Measurements from ENCODE around the gene CNOT1. TPM values are rescaled to one million over a fixed set of nuclear protein-coding genes. Genes with fewer than 3 reads are reported as not detected.
"Not testable (repeated sequence)": the region's sequence is repeated elsewhere in the genome, so short reads cannot be mapped to it uniquely, and the experiment has no call there.

Gene CNOT1
- total RNA-seq, 2 donors from 2014 or later = 306 to 397 TPM

- no peaks in the 10 kb centered on the region for H3K36me3 Mint-ChIP-seq
- H3K27me3 Mint-ChIP-seq = peaks cover 0 to 9% of the 10 kb centered on the region in 2 donors
- no peaks in the 10 kb centered on the region for H3K9me3 Mint-ChIP-seq
- no peak overlapping the region for H3K27ac Mint-ChIP-seq
- H3K4me3 Mint-ChIP-seq = no peak overlapping the region
- DNase-seq (ENCODE audit: low spot score) = no peak
- H3K4me1 Mint-ChIP-seq (ENCODE audit: low read depth in 2 of 2) = peaks cover 0 to 9% of the 10 kb centered on the region in 2 donors
- ATAC-seq = no peak
Observed at GRCh38 chr16:58495521-58496331, 133.9 kb downstream of the CNOT1 start.

GRCh38 chr16:58494981-58495520 lies 134.6 kb downstream of the CNOT1 start:
- peak; percentile 40 to 56 for ATAC-seq
- H3K4me1 Mint-ChIP-seq (ENCODE audit: low read depth in 2 of 2) = peaks cover 0 to 6% of the 10 kb centered on the region in 2 donors
- no peak overlapping the region for H3K27ac Mint-ChIP-seq
- peaks cover 0 to 5% of the 10 kb centered on the region in 2 donors for H3K27me3 Mint-ChIP-seq
- H3K9me3 Mint-ChIP-seq = no peaks in the 10 kb centered on the region
- H3K4me3 Mint-ChIP-seq = no peak overlapping the region
- no peaks in the 10 kb centered on the region for H3K36me3 Mint-ChIP-seq
- DNase-seq (ENCODE audit: low spot score) = no peak

GRCh38 chr16:58493756-58494431 lies 135.7 kb downstream of the CNOT1 start:
- no peak overlapping the region for H3K27ac Mint-ChIP-seq
- H3K4me3 Mint-ChIP-seq = no peak overlapping the region
- DNase-seq (ENCODE audit: low spot score) (no peak), ATAC-seq (no peak)
- no peaks in the 10 kb centered on the region for H3K9me3 Mint-ChIP-seq
- peaks cover 0 to 6% of the 10 kb centered on the region in 2 donors for H3K4me1 Mint-ChIP-seq (ENCODE audit: low read depth in 2 of 2)
- no peaks in the 10 kb centered on the region for H3K36me3 Mint-ChIP-seq
- H3K27me3 Mint-ChIP-seq = peaks cover 0 to 5% of the 10 kb centered on the region in 2 donors

- ATAC-seq (no peak), DNase-seq (ENCODE audit: low spot score) (no peak)
- H3K27me3 Mint-ChIP-seq = peaks cover 0 to 5% of the 10 kb centered on the region in 2 donors
- H3K36me3 Mint-ChIP-seq = no peaks in the 10 kb centered on the region
- H3K4me1 Mint-ChIP-seq (ENCODE audit: low read depth in 2 of 2) = no peaks in the 10 kb centered on the region
- no peaks in the 10 kb centered on the region for H3K9me3 Mint-ChIP-seq
- H3K27ac Mint-ChIP-seq = no peak overlapping the region
- no peak overlapping the region for H3K4me3 Mint-ChIP-seq
Observed at GRCh38 chr16:58492735-58493134, 136.9 kb downstream of the CNOT1 start.

- Mint-ChIP-seq H3K4me3 (no peak overlapping the region), H3K27me3 (peaks cover 0 to 5% of the 10 kb centered on the region in 2 donors), H3K27ac (no peak overlapping the region), H3K9me3 (no peaks in the 10 kb centered on the region), H3K36me3 (no peaks in the 10 kb centered on the region), H3K4me1 (ENCODE audit: low read depth in 2 of 2) (no peaks in the 10 kb centered on the region)
- ATAC-seq = no peak
- no peak for DNase-seq (ENCODE audit: low spot score)
Observed at GRCh38 chr16:58492066-58492465, 137.6 kb downstream of the CNOT1 start.

- not testable (repeated sequence) for DNase-seq (ENCODE audit: low spot score); H3K4me3 Mint-ChIP-seq; H3K27ac Mint-ChIP-seq; ATAC-seq; H3K4me1 Mint-ChIP-seq (ENCODE audit: low read depth in 2 of 2); H3K27me3 Mint-ChIP-seq; H3K36me3 Mint-ChIP-seq; H3K9me3 Mint-ChIP-seq
Observed at GRCh38 chr16:58490539-58490938, 139.1 kb downstream of the CNOT1 start.

- DNase-seq (ENCODE audit: low spot score) (no peak), ATAC-seq (no peak)
- Mint-ChIP-seq H3K4me1 (ENCODE audit: low read depth in 2 of 2) (no peaks in the 10 kb centered on the region), H3K27ac (no peak overlapping the region), H3K9me3 (no peaks in the 10 kb centered on the region), H3K4me3 (no peak overlapping the region), H3K36me3 (no peaks in the 10 kb centered on the region), H3K27me3 (peaks cover 0 to 4% of the 10 kb centered on the region in 2 donors)
Observed at GRCh38 chr16:58490065-58490464, 139.6 kb downstream of the CNOT1 start.

- no peak overlapping the region for H3K4me3 Mint-ChIP-seq
- no peaks in the 10 kb centered on the region for H3K4me1 Mint-ChIP-seq (ENCODE audit: low read depth in 2 of 2)
- ATAC-seq = no peak
- DNase-seq (ENCODE audit: low spot score) = no peak
- H3K9me3 Mint-ChIP-seq = no peaks in the 10 kb centered on the region
- no peaks in the 10 kb centered on the region for H3K36me3 Mint-ChIP-seq
- no peak overlapping the region for H3K27ac Mint-ChIP-seq
- H3K27me3 Mint-ChIP-seq = peaks cover under 1 to 4% of the 10 kb centered on the region in 2 donors
Observed at GRCh38 chr16:58488531-58488930, 141.1 kb downstream of the CNOT1 start.

GRCh38 chr16:58487566-58488351 lies 141.9 kb downstream of the CNOT1 start:
- Mint-ChIP-seq H3K4me3 (no peak overlapping the region), H3K27me3 (peaks cover 0 to 8% of the 10 kb centered on the region in 2 donors), H3K27ac (no peak overlapping the region), H3K9me3 (no peaks in the 10 kb centered on the region), H3K4me1 (ENCODE audit: low read depth in 2 of 2) (no peaks in the 10 kb centered on the region), H3K36me3 (no peaks in the 10 kb centered on the region)
- ATAC-seq (peak; percentile 84), DNase-seq (ENCODE audit: low spot score) (peak; percentile 73)

- H3K4me1 Mint-ChIP-seq (ENCODE audit: low read depth in 2 of 2) = no peaks in the 10 kb centered on the region
- H3K36me3 Mint-ChIP-seq = no peaks in the 10 kb centered on the region
- DNase-seq (ENCODE audit: low spot score) (no peak), ATAC-seq (no peak)
- H3K27me3 Mint-ChIP-seq = peaks cover 0 to 13% of the 10 kb centered on the region in 2 donors
- H3K4me3 Mint-ChIP-seq = no peak overlapping the region
- H3K27ac Mint-ChIP-seq = no peak overlapping the region
- no peaks in the 10 kb centered on the region for H3K9me3 Mint-ChIP-seq
Observed at GRCh38 chr16:58485184-58485887, 144.3 kb downstream of the CNOT1 start.

GRCh38 chr16:58481931-58482330 lies 147.7 kb downstream of the CNOT1 start:
- DNase-seq (ENCODE audit: low spot score) (no peak), ATAC-seq (peak in 1 of 2 donors; percentile 45)
- Mint-ChIP-seq H3K4me1 (ENCODE audit: low read depth in 2 of 2) (no peaks in the 10 kb centered on the region), H3K36me3 (no peaks in the 10 kb centered on the region), H3K27ac (no peak overlapping the region), H3K4me3 (no peak overlapping the region), H3K9me3 (no peaks in the 10 kb centered on the region), H3K27me3 (peaks cover 3 to 13% of the 10 kb centered on the region in 2 donors)

- no peak for DNase-seq (ENCODE audit: low spot score)
- Mint-ChIP-seq H3K4me1 (ENCODE audit: low read depth in 2 of 2) (no peaks in the 10 kb centered on the region), H3K27ac (no peak overlapping the region), H3K4me3 (no peak overlapping the region), H3K36me3 (no peaks in the 10 kb centered on the region), H3K9me3 (no peaks in the 10 kb centered on the region), H3K27me3 (peaks cover 3 to 13% of the 10 kb centered on the region in 2 donors)
- peak in 1 of 2 donors; percentile 10 for ATAC-seq
Observed at GRCh38 chr16:58481226-58481869, 148.3 kb downstream of the CNOT1 start.

- no peaks in the 10 kb centered on the region for H3K36me3 Mint-ChIP-seq
- DNase-seq (ENCODE audit: low spot score) (no peak), ATAC-seq (no peak)
- no peak overlapping the region for H3K4me3 Mint-ChIP-seq
- H3K27ac Mint-ChIP-seq = no peak overlapping the region
- peaks cover 8 to 9% of the 10 kb centered on the region in 2 donors for H3K4me1 Mint-ChIP-seq (ENCODE audit: low read depth in 2 of 2)
- H3K27me3 Mint-ChIP-seq = peaks cover 9 to 12% of the 10 kb centered on the region in 2 donors
- no peaks in the 10 kb centered on the region for H3K9me3 Mint-ChIP-seq
Observed at GRCh38 chr16:58478427-58478826, 151.2 kb downstream of the CNOT1 start.
